HG02938 (cell line): ENCODE measurements around the gene DDX3X.
"Not testable (repeated sequence)": the region's sequence is repeated elsewhere in the genome, so short reads cannot be mapped to it uniquely, and the experiment has no call there.

Source experiments
- ATAC-seq: cut with Tn5 transposase; IDR thresholded peaks from one replicate; pipeline ENCODE4 v1.9.1; 2021; ENCODE audit warnings: mild to moderate bottlenecking, moderate library complexity; ENCODE audit not compliant: unreplicated experiment

Gene DDX3X

DNA sequence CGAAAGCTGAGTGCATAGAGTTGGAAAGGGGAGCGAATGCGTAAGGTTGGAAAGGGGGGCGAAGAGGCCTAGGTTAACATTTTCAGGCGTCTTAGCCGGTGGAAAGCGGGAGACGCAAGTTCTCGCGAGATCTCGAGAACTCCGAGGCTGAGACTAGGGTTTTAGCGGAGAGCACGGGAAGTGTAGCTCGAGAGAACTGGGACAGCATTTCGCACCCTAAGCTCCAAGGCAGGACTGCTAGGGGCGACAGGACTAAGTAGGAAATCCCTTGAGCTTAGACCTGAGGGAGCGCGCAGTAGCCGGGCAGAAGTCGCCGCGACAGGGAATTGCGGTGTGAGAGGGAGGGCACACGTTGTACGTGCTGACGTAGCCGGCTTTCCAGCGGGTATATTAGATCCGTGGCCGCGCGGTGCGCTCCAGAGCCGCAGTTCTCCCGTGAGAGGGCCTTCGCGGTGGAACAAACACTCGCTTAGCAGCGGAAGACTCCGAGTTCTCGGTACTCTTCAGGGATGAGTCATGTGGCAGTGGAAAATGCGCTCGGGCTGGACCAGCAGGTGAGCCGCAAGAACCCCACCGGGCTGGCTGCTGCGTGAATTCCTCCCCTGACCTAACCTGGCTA is at the start of gene DDX3X:
Gene DDX3X, plus strand, starts transcription at position 419 of the 619 bp plus-strand sequence. Its CDS starts 91 bp downstream, at position 510.
- ATAC-seq = peak; percentile 50

DNA sequence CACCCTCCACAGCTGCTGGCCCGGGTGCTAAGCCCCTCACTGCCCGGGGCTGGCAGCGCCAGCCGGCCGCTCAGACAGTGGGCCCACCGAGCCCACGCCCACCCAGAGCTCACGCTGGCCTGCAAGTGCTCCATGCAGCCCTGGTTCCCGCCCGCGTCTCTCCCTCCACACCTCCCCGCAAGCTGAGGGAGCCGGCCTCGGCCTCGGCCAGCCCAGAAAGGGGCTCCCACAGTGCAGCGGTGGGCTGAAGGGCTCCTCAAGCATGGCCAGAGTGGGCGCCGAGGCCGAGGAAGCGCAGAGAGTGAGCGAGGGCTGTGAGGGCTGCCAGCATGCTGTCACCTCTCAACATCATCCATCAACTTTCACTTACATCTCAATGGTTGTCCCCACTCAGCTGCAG is 48.0 kb upstream of the DDX3X start:
- ATAC-seq = not testable (repeated sequence)

DNA sequence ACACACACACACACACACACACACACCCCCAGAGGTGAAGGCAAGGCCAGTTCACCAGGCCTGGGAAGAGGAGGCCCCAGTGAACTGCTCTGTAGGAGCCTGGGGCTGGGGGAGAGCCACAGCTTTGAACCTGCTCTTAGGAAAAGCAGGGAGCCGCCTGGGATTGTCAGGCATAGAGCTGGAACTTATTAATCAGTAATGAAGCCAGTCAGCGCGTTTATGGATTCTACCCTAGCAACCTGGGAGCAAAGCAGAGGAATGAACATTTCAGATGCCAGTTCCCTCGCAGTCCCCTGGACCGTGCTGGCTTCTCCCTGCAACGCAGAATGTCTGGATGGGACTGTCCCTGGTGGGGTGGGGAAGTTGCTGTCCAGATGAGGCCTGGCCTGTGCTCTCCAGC is 45.3 kb upstream of the DDX3X start:
- ATAC-seq = no peak

DNA sequence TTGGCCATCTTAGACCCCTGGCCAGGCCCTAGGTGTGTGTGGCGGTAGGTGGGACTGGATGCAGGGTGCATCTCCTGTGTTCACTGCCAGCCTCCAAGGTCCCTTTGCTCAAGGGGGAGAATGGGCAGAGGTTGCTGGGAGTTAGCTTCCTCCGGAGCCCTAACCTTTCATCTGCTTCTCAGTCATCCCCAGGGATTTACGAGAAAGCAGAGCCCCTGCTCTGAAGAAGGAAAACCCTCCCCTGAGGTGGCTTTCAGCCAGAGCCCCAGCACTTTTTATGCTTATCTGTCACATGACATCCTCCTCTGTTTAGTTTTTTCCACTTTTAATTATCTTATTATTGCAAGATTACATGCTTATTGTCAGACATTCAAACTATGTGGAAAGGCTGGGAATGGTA is 44.9 kb upstream of the DDX3X start:
- no peak for ATAC-seq

DNA sequence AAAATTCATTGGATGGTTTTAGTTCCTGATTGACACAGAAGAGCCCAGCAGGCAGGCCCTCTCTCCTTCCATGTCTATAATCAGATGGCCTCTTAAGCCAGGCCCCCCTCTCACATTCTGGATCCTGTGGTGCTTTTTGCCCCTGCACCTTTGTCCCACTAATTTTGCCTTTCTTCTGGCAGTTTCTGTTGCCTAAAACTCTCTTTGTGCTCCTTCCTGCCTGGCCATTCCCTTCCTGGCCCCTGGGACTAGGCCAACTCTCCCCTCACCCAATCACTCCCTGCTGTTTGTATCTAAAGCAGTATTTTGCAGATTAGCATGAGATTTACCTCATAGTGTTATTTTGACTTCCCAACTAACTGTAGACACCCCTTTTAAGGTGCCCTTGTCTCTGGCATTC is 42.7 kb upstream of the DDX3X start:
- no peak for ATAC-seq

DNA sequence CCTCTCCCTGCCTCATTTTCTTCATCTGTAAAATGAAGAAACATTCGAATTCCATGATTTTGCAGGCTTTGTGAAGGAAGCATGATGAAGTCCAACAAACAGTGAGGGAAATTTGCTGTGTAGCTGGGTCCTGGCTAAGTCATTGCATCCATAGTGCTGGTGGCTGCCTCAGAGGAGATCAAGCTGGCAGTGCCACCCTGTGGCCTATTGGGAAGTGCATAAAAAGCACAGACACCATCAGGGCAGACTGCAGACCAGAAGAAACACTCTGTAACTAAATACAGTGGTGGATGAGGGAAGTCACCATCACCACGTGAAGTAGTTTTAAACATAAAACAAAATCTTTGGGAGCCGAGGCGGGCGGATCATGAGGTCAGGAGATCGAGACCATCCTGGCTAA is 40.7 kb upstream of the DDX3X start:
- no peak for ATAC-seq

DNA sequence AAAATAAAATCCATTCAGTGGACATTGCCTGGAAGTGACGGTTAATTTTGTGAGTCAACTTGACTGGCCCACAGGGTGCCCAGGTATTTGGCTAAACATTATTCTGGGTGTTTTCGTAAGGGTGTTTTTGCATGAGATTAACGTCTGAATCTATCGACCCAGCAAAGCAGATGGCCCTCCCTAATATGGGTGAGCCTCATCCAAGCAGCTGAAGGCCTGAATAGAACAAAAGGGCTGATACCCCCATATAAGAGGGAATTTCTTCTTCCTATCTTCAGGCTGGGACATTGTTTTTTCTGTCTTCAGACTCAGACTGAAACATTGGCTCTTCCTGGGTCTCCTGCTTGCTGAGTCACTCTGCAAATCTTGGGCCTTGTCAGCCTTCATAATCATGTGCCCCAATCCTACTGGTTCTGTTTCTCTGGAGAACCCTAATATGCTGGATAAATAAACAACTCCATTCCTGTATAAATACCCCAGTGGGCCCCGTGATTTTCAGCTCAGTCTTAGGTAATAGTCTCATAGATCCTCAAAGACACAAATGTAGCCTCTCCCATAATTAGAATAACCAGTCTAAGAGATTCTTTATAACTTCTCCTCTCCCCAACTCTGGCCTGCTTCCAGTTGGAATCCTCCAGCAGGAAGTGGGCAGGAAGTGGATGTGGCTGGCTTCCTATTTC is 33.1 kb upstream of the DDX3X start:
- ATAC-seq = no peak

DNA sequence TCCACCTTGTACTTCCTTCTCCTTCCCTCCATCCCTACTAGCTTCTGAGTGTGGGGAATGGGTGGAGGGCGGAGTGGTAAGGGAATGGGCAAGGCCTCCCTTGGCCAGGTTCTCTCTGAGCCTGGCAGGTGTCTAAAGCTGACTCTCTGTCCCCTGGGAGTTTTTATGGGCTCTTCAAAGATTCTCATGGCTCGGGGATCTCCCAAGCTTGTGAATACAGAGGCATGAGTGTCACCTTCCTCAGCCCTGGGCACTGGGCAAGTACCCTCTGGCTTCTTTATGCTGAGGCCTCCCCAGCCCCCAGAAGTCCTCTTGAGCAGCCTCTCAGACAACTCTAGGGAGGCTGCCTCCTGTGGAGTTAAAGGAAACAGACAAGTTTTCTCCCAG is 32.5 kb upstream of the DDX3X start:
- no peak for ATAC-seq

DNA sequence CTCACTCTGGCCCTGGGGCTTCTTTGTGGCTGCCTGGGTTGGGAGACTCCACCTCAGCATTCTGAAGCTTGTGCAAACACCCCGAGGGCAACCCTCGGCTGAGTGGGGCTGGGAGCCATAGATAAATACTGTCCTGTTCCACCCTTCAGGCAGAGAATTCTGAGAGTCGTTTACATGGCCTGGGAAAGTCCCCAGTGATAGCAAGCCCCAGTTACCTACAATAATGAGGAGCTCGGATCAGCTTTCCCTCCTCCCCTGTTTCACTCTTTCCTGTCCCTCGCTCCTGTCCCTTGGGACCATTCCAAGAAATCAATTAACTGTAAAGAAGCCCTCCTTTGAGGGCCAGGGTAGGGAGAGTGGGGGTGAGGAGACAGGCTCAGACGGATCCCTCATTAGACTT is 31.6 kb upstream of the DDX3X start:
- no peak for ATAC-seq

DNA sequence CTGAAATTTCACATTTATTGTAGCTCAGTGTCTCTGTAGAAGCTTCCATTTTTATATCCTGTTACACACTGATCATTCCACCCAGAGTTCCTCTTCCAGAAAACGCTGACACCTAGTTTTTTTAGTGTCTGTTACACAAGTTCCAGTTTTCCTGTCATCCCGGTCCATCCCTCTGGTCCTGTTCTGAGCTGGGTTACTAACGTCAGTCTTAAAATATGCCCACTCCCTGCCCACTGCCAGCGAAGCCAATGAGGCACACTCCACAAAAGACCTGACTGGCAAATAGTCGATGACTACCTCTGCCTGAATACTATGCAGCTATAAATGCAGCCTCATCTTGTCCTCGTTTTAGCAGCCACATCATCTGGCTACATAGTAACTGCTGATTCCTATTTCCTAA is 30.9 kb upstream of the DDX3X start:
- no peak for ATAC-seq

DNA sequence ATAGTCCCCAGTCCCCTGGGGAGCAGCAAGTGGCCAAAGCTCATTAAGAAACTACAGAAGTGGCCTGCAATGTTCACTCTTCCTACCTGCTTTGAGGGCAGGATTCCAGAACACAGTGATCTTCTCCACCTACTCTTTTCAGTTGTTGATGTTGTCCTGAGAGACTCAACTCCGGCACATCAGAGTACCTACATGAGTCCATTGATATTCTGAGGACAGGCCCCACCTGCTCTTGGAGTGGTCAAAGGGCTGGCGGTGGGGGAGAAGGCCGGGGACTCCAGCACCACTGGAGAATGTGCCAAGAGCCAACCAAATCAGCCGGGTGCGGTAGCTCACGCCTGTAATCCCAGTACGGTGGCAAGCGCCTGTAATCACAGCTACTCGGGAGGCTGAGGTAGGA is 29.8 kb upstream of the DDX3X start:
- no peak for ATAC-seq

DNA sequence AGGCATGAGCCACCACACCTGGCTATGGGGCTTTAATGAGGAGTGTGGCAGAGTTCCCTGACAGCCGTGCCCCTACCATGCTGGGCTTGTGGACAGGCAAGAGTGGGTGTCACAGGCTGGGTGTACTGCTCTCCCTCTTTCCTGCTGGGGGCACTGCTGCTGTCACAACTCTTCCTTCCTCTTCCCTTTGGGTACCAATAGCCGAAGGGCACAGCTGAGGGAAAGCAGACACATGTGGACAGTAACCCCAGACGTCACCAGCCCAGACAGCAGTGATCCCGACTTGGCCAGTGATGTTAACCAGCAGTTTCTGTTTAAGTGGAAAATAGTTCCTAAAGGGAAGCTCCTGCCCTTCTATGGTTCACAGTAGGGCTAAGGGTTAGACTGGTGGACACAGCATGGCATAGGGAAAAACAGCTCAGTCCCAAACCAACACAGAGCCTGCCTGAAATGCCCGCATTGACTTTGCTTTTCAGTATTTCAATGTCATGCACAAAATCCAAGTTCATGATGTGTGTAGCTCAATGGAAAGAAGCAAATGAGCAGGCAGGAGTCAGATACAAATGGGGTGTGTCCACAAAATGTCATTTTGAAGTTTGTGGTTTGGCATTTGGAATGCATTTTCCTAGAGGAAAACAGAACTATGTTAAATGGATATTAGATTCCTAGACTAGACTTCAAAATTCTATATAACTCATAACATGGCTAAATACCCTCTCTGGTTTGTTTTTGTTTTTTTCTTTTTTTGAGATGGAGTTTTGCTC is 24.9 kb upstream of the DDX3X start:
- ATAC-seq = no peak

DNA sequence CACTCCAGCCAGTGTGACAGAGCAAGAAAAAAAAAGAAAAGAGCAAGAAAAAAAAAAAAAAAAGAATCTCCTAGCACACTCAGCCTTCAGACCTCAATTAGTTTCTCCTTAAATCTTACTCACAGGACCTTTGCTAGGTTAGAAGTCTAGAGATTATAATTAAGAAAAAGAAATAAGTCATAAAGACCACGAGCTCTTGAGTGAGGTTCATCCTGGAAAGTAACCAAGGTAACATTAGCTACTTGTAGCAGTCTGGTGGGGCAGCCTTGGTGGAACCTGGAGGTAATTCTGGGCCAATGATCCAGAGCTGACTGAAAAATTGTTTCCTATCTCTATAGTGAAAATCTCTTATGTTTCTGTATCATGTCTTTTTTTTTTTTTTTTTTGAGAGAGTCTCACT is 21.2 kb upstream of the DDX3X start:
- no peak for ATAC-seq

DNA sequence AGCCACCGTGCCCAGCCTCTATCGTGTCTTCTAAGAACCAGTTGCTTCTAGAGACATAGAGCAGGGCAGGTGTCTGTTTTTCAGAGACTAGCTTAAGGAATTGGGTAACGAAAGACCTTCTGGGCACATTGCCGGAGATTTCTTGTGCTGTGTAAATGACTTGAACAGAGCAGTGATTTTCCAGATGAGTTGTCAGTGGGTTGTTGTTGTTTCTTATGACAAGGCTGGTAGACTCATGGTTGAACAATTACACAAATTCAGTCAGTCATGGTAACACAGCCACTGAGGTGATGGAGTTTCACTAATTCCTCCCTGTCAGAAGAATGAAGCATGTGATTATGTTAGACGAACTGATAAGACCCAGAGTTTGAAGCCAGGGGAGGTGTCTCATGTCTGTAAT is 20.5 kb upstream of the DDX3X start:
- ATAC-seq = no peak

DNA sequence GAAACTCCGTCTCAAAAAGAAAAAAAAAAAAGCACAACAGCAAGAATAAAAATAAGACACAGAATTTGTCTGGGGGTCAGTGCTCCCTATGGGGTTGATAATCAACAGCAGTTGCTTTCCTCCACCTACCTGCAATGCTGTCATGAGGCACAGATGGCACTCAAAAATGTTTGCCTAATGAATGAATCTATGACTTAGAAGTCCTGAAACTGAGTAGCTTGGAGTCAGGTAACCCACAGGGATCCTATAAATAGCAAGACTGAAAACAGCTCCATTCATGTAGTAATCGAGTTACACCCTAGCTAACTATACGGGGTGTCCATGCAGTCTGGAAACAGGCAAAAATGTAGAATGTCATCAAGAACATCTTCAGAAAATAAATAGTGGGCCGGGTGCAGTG is 19.8 kb upstream of the DDX3X start:
- ATAC-seq = no peak

DNA sequence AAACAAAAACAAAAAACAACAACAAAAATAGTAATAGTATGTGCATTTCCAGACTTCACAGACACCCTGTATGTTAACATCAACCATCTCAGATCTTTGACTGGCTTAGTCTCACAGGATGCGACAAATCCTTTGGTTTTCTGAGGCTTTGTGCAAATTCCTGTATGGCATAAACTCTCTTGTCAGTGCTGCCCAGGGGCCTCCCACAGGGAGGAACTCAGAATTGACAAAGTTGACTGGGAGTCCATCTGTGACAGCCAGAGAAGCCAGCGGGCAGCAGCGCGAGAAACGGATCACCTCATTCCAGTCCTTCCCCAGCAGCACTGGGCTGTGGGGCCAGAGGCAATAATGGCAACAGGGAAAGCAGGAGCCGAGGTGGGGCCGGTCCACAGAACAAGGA is 19.1 kb upstream of the DDX3X start:
- ATAC-seq = no peak

DNA sequence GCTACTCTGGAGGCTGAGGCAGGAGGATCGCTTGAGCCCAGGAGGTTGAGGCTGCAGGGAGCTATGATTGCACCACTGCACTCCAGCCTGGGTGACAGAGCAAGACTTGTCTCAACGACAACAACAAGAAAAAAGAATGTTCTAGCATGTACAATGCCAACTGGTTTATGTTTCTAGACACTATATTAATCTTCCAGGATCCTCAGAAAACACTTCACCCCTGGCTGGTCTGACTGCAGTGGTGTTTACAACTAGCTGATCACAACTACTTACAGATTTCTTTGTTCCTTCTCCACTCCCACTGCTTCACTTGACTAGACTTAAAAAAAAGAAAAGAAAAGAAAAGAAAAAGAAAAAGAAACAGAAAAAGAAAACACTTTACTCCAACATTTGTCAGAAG is 17.7 kb upstream of the DDX3X start:
- ATAC-seq = not testable (repeated sequence)

DNA sequence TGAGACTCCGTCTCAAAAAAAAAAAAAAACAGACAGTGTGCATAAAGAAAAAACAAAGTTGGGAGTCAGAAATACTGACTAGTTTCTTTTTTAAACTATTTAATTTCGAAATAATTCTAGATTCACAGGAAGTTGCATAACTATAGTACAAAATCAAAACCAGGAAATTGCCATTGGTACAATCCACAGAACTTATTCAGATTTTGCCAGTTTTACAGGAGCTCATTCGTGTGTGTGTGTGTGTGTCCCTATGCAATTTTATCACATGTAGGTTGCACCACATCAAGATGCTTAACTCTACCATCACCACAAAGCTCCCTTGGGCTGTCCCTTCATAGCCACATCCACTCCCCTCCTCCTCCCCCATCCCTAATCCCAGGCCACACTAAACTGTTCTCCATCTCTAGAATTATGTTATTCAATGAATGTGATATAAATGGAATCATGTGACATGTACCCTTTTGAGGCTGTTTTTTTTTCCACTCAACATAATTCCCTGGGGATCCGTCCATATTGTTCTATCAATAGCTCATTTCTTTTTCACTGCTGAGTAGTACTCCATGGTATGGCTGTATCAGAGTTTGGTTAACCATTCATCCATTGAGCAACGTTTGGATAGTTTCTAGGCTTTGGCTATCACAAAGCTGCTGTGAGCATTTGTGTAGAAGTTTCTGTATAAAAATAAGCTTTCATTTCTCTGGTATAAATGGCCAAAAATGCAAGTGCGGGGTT is 16.3 kb upstream of the DDX3X start:
- no peak for ATAC-seq

DNA sequence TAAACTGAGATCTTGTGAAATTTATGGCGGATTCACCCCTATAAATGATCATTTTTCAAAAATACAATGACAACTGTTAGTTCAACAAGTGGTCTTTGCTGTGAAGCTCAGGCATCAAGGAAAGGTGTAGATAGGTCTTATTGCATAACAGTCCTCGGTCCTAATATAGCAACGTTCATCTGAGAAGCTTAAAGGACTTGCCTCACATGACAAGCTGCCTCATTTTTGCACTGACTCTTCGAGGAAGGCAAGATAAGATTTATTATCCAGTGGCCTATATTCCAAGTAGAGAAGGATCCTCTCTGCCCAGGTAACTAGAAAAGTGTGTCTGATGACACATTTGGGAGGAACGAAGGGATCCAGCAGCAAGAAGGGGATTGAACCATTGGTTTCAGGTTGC is 13.6 kb upstream of the DDX3X start:
- no peak for ATAC-seq

DNA sequence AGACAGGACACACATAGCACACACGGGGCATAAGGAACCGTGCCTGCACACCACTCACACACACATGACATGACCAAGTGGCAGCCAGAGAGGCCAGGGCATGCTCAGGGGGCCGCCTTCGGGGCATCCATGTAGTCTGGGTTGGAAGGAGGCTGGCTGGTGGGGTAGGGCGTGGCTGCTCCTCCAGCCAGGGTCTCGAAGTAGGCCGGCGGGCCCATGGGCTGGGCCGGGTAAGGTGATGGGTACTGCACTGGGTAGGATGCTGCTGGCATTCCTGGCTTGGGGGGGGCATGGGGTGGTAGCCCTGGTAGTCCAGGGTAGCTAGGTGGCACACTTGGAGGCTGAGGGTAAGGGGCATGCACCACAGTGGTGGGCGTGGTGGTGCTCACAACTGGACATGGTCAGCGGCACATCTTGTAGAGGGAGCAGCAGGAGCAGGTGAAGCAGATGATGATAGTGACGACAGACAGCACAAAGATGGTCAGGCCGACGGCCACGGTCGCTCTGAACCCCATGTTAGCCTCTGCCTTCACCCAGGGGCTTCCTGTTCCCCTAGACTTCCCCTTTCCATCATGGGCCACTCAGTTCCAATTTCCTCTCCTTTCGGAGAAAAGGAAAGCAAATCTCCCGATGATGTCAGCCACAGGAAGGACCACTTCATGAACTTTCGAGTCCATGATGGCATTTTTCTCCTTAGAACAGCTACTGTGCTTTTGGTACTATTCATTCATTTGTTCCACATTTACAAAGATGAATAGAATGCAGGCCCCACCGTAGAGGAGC is 10.9 kb upstream of the DDX3X start:
- ATAC-seq = no peak

DNA sequence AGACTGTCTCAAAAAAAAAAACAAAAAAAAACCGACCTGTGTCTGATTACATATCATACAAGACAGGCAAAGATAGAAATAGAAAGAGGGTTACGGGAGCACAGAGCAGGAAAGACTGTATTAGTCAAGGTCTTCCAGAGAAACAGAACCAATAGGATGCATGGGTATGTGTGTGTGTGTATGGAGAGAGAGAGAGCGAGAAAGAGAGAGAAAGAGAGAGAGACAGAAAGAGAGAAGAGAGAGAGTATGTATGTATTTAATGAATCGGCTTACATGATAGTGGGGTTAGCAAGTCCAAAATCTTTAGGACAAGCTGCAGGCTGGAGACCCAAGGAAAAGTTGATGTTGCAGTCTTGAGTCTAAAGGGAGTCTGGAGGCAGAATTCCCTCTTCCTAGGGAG is 7.5 kb upstream of the DDX3X start:
- no peak for ATAC-seq
